ENCODE results near the gene MAP1LC3A.
"Not testable (repeated sequence)": the region's sequence is repeated elsewhere in the genome, so short reads cannot be mapped to it uniquely, and the experiment has no call there.

GRCh38 chr20:34519841-34520240 lies 38.7 kb upstream of the MAP1LC3A start:
- TF ChIP-seq, protein P1, sequence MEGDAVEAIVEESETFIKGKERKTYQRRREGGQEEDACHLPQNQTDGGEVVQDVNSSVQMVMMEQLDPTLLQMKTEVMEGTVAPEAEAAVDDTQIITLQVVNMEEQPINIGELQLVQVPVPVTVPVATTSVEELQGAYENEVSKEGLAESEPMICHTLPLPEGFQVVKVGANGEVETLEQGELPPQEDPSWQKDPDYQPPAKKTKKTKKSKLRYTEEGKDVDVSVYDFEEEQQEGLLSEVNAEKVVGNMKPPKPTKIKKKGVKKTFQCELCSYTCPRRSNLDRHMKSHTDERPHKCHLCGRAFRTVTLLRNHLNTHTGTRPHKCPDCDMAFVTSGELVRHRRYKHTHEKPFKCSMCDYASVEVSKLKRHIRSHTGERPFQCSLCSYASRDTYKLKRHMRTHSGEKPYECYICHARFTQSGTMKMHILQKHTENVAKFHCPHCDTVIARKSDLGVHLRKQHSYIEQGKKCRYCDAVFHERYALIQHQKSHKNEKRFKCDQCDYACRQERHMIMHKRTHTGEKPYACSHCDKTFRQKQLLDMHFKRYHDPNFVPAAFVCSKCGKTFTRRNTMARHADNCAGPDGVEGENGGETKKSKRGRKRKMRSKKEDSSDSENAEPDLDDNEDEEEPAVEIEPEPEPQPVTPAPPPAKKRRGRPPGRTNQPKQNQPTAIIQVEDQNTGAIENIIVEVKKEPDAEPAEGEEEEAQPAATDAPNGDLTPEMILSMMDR (conservative IDR thresholded peaks at IDR 0.05): not testable (repeated sequence)
- TF ChIP-seq ZFX (IDR thresholded peaks at IDR 0.05): not testable (repeated sequence)

Data from C4-2B (cell line).